GM12878 (cell line): Measurements from ENCODE around the gene SNX30. TPM values are rescaled to one million over a fixed set of nuclear protein-coding genes. Genes with fewer than 3 reads are reported as not detected.
A peak's percentile ranks its signal among the peaks of the same experiment; 100 is the strongest.

Source experiments
- BHLHE40 ChIP-seq, 2 experiments: fragments of 450-650 bp in 1 of 2; IDR thresholded peaks; 2 replicates each; pipeline ENCODE4 v1.6.1; 2011 to 2017; ENCODE audit warnings: low read depth in 2 of 2, borderline replicate concordance in 1 of 2, improper control_type of control experiment in 1 of 2, low read length in 1 of 2, mild to moderate bottlenecking in 1 of 2
- CBX3 ChIP-seq: fragments of 200-600 bp; sonication (generic); IDR thresholded peaks from 2 replicates; pipeline ENCODE4 v1.6.1; 2016; ENCODE audit warnings: low read depth, borderline replicate concordance
- CEBPZ ChIP-seq: fragments of 150-350 bp; IDR thresholded peaks from 2 replicates; pipeline ENCODE4 v1.6.1; 2016; ENCODE audit warnings: low read depth, low read length
- E4F1 ChIP-seq: fragments of 450-650 bp; IDR thresholded peaks from 2 replicates; pipeline ENCODE4 v1.6.1; 2018; ENCODE audit warnings: borderline replicate concordance, mild to moderate bottlenecking; ENCODE audit not compliant: partially characterized antibody
- IRF4 ChIP-seq: IDR thresholded peaks from 2 replicates; pipeline ENCODE4 v1.6.1; 2011; ENCODE audit warnings: low read depth, low read length
- NFYB ChIP-seq: IDR thresholded peaks from 2 replicates; pipeline ENCODE4 v1.6.1; 2011; ENCODE audit warnings: low read depth, mild to moderate bottlenecking, low read length, improper control_type of control experiment, moderate library complexity; ENCODE audit not compliant: insufficient read depth
- PAX8 ChIP-seq: fragments of 450-650 bp; IDR thresholded peaks from 2 replicates; pipeline ENCODE4 v1.6.1; 2017; ENCODE audit warnings: mild to moderate bottlenecking, moderate library complexity
- PBX3 ChIP-seq: IDR thresholded peaks from 2 replicates; pipeline ENCODE4 v1.6.1; 2011; ENCODE audit warnings: mild to moderate bottlenecking, low read depth, low read length, moderate library complexity; ENCODE audit not compliant: insufficient replicate concordance
- POLR2AphosphoS5 ChIP-seq: IDR thresholded peaks from 2 replicates; pipeline ENCODE4 v1.6.1; 2011; ENCODE audit warnings: mild to moderate bottlenecking, low read length, inconsistent platforms
- SMC3 ChIP-seq: IDR thresholded peaks from 2 replicates; pipeline ENCODE4 v1.6.1; 2011; ENCODE audit warnings: low read length, improper control_type of control experiment, borderline replicate concordance
- SUPT20H ChIP-seq: IDR thresholded peaks from 2 replicates; pipeline ENCODE4 v1.6.1; 2011; ENCODE audit warnings: low read depth, mild to moderate bottlenecking, low read length, moderate library complexity, borderline replicate concordance; ENCODE audit not compliant: control insufficient read depth
- SUZ12 ChIP-seq: fragments of 200-600 bp; sonication (generic); IDR thresholded peaks from one replicate; pipeline ENCODE4 v1.6.1; 2018; ENCODE audit warnings: antibody characterized with exemption, mild to moderate bottlenecking; ENCODE audit not compliant: unreplicated experiment
- ZNF687 ChIP-seq: fragments of 450-650 bp; IDR thresholded peaks from 2 replicates; pipeline ENCODE4 v1.6.1; 2017; ENCODE audit warnings: mild to moderate bottlenecking, moderate library complexity
- ZZZ3 ChIP-seq: IDR thresholded peaks from 2 replicates; pipeline ENCODE4 v1.6.1; 2011; ENCODE audit warnings: low read depth; ENCODE audit not compliant: control insufficient read depth, insufficient read length
- polyA plus RNA-seq, 11 experiments: library from polyadenylated mRNA; depleted of rRNA in 4 of 11; unstranded in 6 of 11; stranded (reverse) in 5 of 11; fragments of >200 nt; fragmentation: Nextera tagmentation in 4 of 11; fragmentation: Illumina TruSeq in 1 of 11; extraction: Ambion mirVana in 4 of 11; extraction: Trizol in 1 of 11; gene quantifications; 1 replicate in 1 of 11; 2 replicates in 10 of 11; pipeline versions ENCODE4 v1.2.1 to v1.2.3, GENCODE V29; 2011 to 2016; ENCODE audit warnings: inconsistent platforms in 2 of 11, missing spikeins in 2 of 11, low read depth in 1 of 11
- total RNA-seq, 4 experiments: library from RNA; depleted of rRNA in 3 of 4; stranded (reverse); fragments of >200 nt in 3 of 4; fragmentation: Illumina TruSeq in 1 of 4; extraction: Trizol in 1 of 4; gene quantifications; 2 replicates each; pipeline versions ENCODE4 v1.2.1 to v1.2.3, GENCODE V29; 2013 to 2021
- TF ChIP-seq, protein P1 (sequence below): IDR thresholded peaks from 2 replicates; pipeline ENCODE4 v1.6.1; 2012; ENCODE audit warnings: low read depth, low read length, improper control_type of control experiment
- TF ChIP-seq, protein P2 (sequence below): IDR thresholded peaks from 2 replicates; pipeline ENCODE4 v1.6.1; 2011; ENCODE audit warnings: low read depth, mild to moderate bottlenecking, low read length, moderate library complexity, borderline replicate concordance; ENCODE audit errors: extremely low read depth

Gene SNX30
- total and polyA plus RNA-seq, 10 of the 15 experiments (the other 5 are each of a cell fraction or from before 2014, with no cell fraction given): 0.53 to 4.0 (median 1.5) TPM

GRCh38 chr9:112809351-112809848 is 58.8 kb downstream of the SNX30 start (continued):
- TF ChIP-seq, protein P1, sequence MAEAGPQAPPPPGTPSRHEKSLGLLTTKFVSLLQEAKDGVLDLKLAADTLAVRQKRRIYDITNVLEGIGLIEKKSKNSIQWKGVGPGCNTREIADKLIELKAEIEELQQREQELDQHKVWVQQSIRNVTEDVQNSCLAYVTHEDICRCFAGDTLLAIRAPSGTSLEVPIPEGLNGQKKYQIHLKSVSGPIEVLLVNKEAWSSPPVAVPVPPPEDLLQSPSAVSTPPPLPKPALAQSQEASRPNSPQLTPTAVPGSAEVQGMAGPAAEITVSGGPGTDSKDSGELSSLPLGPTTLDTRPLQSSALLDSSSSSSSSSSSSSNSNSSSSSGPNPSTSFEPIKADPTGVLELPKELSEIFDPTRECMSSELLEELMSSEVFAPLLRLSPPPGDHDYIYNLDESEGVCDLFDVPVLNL: no peak
- peak; percentile 72 to 83 for TF ChIP-seq BHLHE40 (IDR thresholded peaks at IDR 0.05; ENCODE audit: borderline replicate concordance in 1 of 2, low read depth in 2 of 2, low read length in 1 of 2)
- no peak; the same call in 1 of the 2 replicates for TF ChIP-seq SMC3
- no peak for TF ChIP-seq NFYB
- TF ChIP-seq PAX8: no peak
- TF ChIP-seq E4F1: no peak
- TF ChIP-seq PBX3: no peak
- no peak for TF ChIP-seq ZNF687
- no peak for TF ChIP-seq POLR2AphosphoS5
- TF ChIP-seq, protein P2, sequence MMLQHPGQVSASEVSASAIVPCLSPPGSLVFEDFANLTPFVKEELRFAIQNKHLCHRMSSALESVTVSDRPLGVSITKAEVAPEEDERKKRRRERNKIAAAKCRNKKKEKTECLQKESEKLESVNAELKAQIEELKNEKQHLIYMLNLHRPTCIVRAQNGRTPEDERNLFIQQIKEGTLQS: no peak
- TF ChIP-seq SUZ12: no peak
- TF ChIP-seq CBX3: no peak
- TF ChIP-seq CEBPZ: no peak
- no peak for TF ChIP-seq ZZZ3
- no peak for TF ChIP-seq SUPT20H
- TF ChIP-seq IRF4: peak; percentile 97
